HL-60 (cell line): ENCODE measurements around the gene ZDHHC24.

Experiments
- DNase-seq, 2 experiments: peaks; one replicate each; pipeline ENCODE4 v3.0.0-alpha.2; 2010 to 2020; ENCODE audit warnings: low read depth in 1 of 2, low spot score in 1 of 2
- H3K27ac ChIP-seq: fragments of 250-450 bp; sonication (Bioruptor Pico); replicated peaks from 2 replicates; pipeline ENCODE4 v1.5.1; 2020; ENCODE audit warnings: mild to moderate bottlenecking, moderate library complexity
- H3K27me3 ChIP-seq: fragments of 250-450 bp; sonication (Bioruptor Pico); 2 replicates; pipeline ENCODE4 v1.5.1; 2021; ENCODE audit warnings: mild to moderate bottlenecking, moderate library complexity; ENCODE audit not compliant: insufficient read depth, poor library complexity, severe bottlenecking
- H3K4me3 ChIP-seq: replicated peaks from 2 replicates; pipeline ENCODE4 v1.5.1; 2011; ENCODE audit warnings: mild to moderate bottlenecking, control low read depth, low read length; ENCODE audit not compliant: insufficient read depth
- GABPA ChIP-seq: IDR thresholded peaks from 2 replicates; pipeline ENCODE4 v1.6.1; 2012; ENCODE audit warnings: low read depth
- POLR2AphosphoS5 ChIP-seq: IDR thresholded peaks from 2 replicates; pipeline ENCODE4 v1.6.1; 2012; ENCODE audit warnings: low read depth
- SPI1 ChIP-seq: IDR thresholded peaks from 2 replicates; pipeline ENCODE4 v1.6.1; 2012; ENCODE audit warnings: low read depth, mild to moderate bottlenecking, borderline replicate concordance
- TF ChIP-seq, protein P1 (sequence below): IDR thresholded peaks from 2 replicates; pipeline ENCODE4 v1.6.1; 2012; ENCODE audit warnings: low read depth; ENCODE audit not compliant: insufficient replicate concordance
- TF ChIP-seq, protein P2 (sequence below): IDR thresholded peaks from one replicate; pipeline ENCODE4 v1.5.1; 2011; ENCODE audit warnings: low read length, control low read depth, inconsistent platforms; ENCODE audit not compliant: insufficient read depth

Gene ZDHHC24

DNA sequence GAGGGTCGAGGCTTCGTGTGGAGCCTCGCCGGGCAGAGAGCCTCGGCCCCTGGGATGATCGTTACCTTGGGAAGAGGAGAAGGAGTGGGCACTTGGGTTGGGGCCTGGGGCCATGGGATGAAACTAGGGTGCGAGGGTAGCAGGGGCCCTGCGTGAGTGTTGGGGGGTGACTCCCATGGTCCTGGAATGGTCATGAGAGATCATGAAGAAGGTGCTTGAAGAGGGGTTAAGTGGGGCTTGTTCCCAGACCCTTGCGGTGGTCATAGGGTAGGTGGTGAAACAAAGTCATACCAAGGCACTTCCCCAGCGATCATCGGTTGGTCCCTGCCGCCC, 47.4 kb upstream of the ZDHHC24 start:
- TF ChIP-seq, protein P1, sequence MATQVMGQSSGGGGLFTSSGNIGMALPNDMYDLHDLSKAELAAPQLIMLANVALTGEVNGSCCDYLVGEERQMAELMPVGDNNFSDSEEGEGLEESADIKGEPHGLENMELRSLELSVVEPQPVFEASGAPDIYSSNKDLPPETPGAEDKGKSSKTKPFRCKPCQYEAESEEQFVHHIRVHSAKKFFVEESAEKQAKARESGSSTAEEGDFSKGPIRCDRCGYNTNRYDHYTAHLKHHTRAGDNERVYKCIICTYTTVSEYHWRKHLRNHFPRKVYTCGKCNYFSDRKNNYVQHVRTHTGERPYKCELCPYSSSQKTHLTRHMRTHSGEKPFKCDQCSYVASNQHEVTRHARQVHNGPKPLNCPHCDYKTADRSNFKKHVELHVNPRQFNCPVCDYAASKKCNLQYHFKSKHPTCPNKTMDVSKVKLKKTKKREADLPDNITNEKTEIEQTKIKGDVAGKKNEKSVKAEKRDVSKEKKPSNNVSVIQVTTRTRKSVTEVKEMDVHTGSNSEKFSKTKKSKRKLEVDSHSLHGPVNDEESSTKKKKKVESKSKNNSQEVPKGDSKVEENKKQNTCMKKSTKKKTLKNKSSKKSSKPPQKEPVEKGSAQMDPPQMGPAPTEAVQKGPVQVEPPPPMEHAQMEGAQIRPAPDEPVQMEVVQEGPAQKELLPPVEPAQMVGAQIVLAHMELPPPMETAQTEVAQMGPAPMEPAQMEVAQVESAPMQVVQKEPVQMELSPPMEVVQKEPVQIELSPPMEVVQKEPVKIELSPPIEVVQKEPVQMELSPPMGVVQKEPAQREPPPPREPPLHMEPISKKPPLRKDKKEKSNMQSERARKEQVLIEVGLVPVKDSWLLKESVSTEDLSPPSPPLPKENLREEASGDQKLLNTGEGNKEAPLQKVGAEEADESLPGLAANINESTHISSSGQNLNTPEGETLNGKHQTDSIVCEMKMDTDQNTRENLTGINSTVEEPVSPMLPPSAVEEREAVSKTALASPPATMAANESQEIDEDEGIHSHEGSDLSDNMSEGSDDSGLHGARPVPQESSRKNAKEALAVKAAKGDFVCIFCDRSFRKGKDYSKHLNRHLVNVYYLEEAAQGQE, result no peak
- no peak for TF ChIP-seq GABPA
- no peak for TF ChIP-seq SPI1
- TF ChIP-seq POLR2AphosphoS5, result no peak
- TF ChIP-seq, protein P2, sequence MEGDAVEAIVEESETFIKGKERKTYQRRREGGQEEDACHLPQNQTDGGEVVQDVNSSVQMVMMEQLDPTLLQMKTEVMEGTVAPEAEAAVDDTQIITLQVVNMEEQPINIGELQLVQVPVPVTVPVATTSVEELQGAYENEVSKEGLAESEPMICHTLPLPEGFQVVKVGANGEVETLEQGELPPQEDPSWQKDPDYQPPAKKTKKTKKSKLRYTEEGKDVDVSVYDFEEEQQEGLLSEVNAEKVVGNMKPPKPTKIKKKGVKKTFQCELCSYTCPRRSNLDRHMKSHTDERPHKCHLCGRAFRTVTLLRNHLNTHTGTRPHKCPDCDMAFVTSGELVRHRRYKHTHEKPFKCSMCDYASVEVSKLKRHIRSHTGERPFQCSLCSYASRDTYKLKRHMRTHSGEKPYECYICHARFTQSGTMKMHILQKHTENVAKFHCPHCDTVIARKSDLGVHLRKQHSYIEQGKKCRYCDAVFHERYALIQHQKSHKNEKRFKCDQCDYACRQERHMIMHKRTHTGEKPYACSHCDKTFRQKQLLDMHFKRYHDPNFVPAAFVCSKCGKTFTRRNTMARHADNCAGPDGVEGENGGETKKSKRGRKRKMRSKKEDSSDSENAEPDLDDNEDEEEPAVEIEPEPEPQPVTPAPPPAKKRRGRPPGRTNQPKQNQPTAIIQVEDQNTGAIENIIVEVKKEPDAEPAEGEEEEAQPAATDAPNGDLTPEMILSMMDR, result no peak
- H3K27ac ChIP-seq, result peak overlapping the region; percentile 75
- peak overlapping the region; percentile 56 for H3K4me3 ChIP-seq
- no peak for DNase-seq
- H3K27me3 ChIP-seq, result no peaks in the 10 kb centered on the region

DNA sequence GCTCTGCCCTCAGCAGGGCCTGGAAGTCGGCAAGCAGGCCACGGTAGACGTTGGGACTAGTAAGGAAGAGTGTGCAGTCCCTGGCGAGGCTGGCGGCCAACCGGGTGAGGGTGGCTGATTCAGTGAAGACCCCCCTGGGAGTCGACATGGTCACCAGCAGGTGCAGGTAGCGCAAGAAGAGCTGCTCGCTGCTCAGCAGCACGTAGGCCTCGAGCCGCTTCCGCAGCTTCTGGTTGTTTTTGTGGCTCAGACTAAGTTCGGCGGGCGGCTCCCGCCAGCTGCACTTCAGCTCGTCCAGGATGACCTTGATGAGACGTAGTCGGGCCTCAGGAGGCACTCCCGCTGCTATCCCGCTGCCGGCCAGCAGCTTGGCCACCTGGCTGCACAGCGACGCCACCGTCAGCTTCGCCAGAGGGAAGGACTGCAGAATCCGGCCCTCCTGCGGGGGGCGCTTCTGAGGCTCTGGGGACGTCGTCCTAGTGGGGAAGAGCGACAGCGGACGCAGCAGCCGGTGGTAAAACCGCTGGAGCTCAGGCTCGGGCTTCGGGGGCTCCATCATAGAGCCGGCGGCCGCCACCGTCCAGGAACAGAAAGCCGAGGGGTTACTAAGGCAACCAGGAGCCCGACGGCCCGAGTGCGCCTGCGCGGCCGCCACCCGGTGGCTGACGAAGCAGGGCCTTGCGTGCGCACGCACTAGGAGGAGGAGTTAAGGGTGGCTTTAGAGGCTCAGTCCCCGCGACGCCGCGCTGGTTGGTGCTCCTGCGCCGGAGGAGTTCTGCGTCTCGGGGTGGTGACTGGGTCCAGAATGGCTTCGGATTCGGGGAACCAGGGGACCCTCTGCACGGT, 46.8 kb upstream of the ZDHHC24 start, which contains the start of the genes CCDC87 and CCS:
Gene CCDC87 (minus strand): TSS at position 607 of the 846 bp plus-strand sequence. CDS start 48 bp downstream, at position 559.
Gene CCS (plus strand): TSS at position 729 of the 846 bp plus-strand sequence. CDS start 77 bp downstream, at position 806.
- Histone ChIP-seq H3K27me3 (no peaks in the 10 kb centered on the region), H3K27ac (peak within 1 kb of the TSS; percentile 75), H3K4me3 (peak within 1 kb of the TSS; percentile 56)
- peak; percentile 88 to 96 for DNase-seq
- TF ChIP-seq POLR2AphosphoS5 (peak; percentile 92), GABPA (no peak), SPI1 (no peak)
- TF ChIP-seq, protein P1, result peak; percentile 16
- TF ChIP-seq, protein P2, result peak; percentile 48

DNA sequence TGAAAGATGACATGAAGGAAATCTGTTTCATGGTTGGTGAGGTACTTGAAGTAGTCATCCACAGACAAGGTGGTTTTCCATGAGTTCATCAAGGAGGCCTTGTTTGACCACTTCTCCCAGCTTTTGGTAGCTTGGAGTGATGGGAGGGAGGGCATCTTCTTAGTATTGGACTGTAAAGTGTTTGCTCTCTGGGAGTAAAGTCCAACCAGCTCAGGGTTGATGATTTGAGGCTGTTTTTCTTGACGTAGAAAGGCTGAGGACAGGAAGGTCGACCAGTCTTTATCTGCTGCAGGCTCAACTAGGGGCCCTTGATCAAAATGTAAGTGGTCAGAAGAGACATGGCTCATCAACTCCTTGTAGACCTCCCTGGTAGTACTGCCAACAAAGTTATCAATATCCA, 45.3 kb upstream of the ZDHHC24 start:
- Histone ChIP-seq H3K27ac (no peak overlapping the region), H3K4me3 (no peak overlapping the region), H3K27me3 (no peaks in the 10 kb centered on the region)
- no peak for TF ChIP-seq POLR2AphosphoS5
- TF ChIP-seq, protein P1, result no peak
- DNase-seq, result no peak
